Neural progenitor cell (in vitro differentiated cells): ENCODE data around the gene TMEM190.

Experiments used
- EZH2 ChIP-seq: fragments of 200-600 bp; sonication (generic); IDR thresholded peaks from 2 replicates; pipeline ENCODE4 v1.6.1; 2017; ENCODE audit warnings: antibody characterized with exemption, mild to moderate bottlenecking, moderate library complexity
- EZH2phosphoT487 ChIP-seq: fragments of 200-600 bp; sonication (generic); IDR thresholded peaks from 2 replicates; pipeline ENCODE4 v1.6.1; 2017; ENCODE audit warnings: antibody characterized with exemption
- TF ChIP-seq, protein P1 (sequence below): fragments of 200-600 bp; sonication (generic); IDR thresholded peaks from 2 replicates; pipeline ENCODE4 v1.5.1; 2017; ENCODE audit warnings: antibody characterized with exemption, mild to moderate bottlenecking

DNA sequence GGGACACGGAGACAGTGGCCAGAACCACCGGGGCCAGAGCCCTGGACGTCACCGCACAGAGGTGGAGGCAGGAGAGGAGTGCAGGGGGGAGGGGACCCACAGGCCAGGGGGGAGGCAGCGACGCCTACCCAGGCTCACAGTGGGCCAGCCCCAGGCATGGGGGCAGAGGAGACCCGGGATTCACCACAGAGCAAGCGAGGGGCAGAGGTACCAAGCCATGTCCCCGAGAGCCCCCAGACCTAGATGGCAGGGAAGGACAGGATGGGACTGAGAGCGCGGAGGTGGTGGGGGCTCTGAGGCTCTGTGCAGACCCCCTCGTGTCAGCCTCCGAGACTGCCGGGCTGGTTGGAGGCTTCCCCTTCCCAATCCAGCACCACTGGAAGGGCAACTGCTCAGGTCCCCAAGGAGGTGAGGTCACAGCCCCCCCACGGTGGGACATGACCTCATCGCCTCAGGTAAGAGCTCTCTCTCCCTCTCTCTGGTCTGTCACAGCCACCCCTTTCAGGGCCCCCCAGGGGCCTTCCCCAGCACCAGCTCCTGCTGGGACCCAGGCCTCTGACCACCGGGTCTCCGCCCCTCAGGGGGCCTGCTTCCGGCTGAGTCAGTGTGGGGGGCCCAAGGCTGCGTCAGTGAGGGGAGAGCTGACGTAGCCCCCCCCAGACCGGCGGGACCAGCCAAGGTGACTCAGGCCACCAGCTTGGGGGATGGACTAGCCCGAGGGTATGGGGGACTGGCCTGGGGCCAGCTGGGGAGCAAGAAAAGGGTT lies 4.1 kb upstream of the TMEM190 start:
- TF ChIP-seq EZH2: no peak
- TF ChIP-seq EZH2phosphoT487: no peak
- TF ChIP-seq, protein P1, sequence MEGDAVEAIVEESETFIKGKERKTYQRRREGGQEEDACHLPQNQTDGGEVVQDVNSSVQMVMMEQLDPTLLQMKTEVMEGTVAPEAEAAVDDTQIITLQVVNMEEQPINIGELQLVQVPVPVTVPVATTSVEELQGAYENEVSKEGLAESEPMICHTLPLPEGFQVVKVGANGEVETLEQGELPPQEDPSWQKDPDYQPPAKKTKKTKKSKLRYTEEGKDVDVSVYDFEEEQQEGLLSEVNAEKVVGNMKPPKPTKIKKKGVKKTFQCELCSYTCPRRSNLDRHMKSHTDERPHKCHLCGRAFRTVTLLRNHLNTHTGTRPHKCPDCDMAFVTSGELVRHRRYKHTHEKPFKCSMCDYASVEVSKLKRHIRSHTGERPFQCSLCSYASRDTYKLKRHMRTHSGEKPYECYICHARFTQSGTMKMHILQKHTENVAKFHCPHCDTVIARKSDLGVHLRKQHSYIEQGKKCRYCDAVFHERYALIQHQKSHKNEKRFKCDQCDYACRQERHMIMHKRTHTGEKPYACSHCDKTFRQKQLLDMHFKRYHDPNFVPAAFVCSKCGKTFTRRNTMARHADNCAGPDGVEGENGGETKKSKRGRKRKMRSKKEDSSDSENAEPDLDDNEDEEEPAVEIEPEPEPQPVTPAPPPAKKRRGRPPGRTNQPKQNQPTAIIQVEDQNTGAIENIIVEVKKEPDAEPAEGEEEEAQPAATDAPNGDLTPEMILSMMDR: no peak
